T47D (cell line): ENCODE data around the gene TTLL11.
A peak's percentile ranks its signal among the peaks of the same experiment; 100 is the strongest.
"Not testable (repeated sequence)": the region's sequence is repeated elsewhere in the genome, so short reads cannot be mapped to it uniquely, and the experiment has no call there.

Experiments used
- DNase-seq, 2 experiments: peaks; one replicate each; pipeline versions ENCODE4 v3.0.0 to v3.0.0-alpha.2; 2011 to 2012; ENCODE audit warnings: low read depth in 1 of 2, low spot score in 1 of 2
- JUND ChIP-seq: IDR thresholded peaks from 2 replicates; pipeline ENCODE4 v1.6.1; 2012; ENCODE audit warnings: low read depth
- in situ Hi-C: cut with HindIII; loops from 2 replicates; pipeline ENCODE4 v1.10.0; 2016; ENCODE audit warnings: low sequenced_read_pairs, low pct_unique_long_range_greater_than_20kb

TTLL11 gene

GRCh38 chr9:122007837-122008236, 85.3 kb downstream of the TTLL11 start:
- no peak for DNase-seq
- in situ Hi-C loops = no loop called here
- TF ChIP-seq JUND = no peak

- DNase-seq = peak; percentile 60 to 77
- in situ Hi-C loops = no loop called here
- TF ChIP-seq JUND = no peak
Measured at GRCh38 chr9:122005597-122005996, 87.5 kb downstream of the TTLL11 start.

- in situ Hi-C loops = no loop called here
- no peak for DNase-seq
- TF ChIP-seq JUND = no peak
Measured at GRCh38 chr9:122004589-122004988, 88.5 kb downstream of the TTLL11 start.

GRCh38 chr9:122001491-122002201, 91.5 kb downstream of the TTLL11 start:
- in situ Hi-C loops = no loop called here
- TF ChIP-seq JUND = no peak
- DNase-seq = no peak

- DNase-seq, in situ Hi-C loops: not testable (repeated sequence)
Measured at GRCh38 chr9:122000526-122000925, 92.6 kb downstream of the TTLL11 start.

GRCh38 chr9:121999556-121999955, 93.6 kb downstream of the TTLL11 start:
- DNase-seq = no peak
- no peak for TF ChIP-seq JUND
- in situ Hi-C loops = no loop called here

- in situ Hi-C loops = no loop called here
- no peak for DNase-seq
- no peak for TF ChIP-seq JUND
Measured at GRCh38 chr9:121998513-121999049, 94.5 kb downstream of the TTLL11 start.

GRCh38 chr9:121997791-121998190, 95.3 kb downstream of the TTLL11 start:
- in situ Hi-C loops = no loop called here
- DNase-seq = no peak
- no peak for TF ChIP-seq JUND

GRCh38 chr9:121996783-121997182, 96.3 kb downstream of the TTLL11 start:
- peak in 1 of 2 experiments; percentile 52 for DNase-seq
- no peak for TF ChIP-seq JUND
- in situ Hi-C loops = no loop called here

- in situ Hi-C loops = no loop called here
- TF ChIP-seq JUND = no peak
- no peak for DNase-seq
Measured at GRCh38 chr9:121995997-121996396, 97.1 kb downstream of the TTLL11 start.

GRCh38 chr9:121992571-121993212, 100.4 kb downstream of the TTLL11 start:
- in situ Hi-C loops = no loop called here

GRCh38 chr9:121991307-121991661, 101.8 kb downstream of the TTLL11 start:
- no peak for TF ChIP-seq JUND
- no peak for DNase-seq
- in situ Hi-C loops = no loop called here

More at GRCh38 chr9:121992571-121993212, 100.4 kb downstream of the TTLL11 start:
- DNase-seq = peak; percentile 63 to 87
- no peak for TF ChIP-seq JUND

GRCh38 chr9:121990600-121991306, 102.4 kb downstream of the TTLL11 start:
- DNase-seq = no peak
- in situ Hi-C loops = no loop called here
- TF ChIP-seq JUND = no peak
